IMR-90 (cell line): ENCODE data around the gene AUTS2. TPM values are rescaled to one million over a fixed set of nuclear protein-coding genes. Genes with fewer than 3 reads are reported as not detected.

Experiments used
- ATAC-seq: fragments of 200-7000 bp; cut with Tn5 transposase; 2 replicates; pipeline ENCODE4 v1.9.1; 2020; ENCODE audit warnings: low read depth, mild to moderate bottlenecking, moderate library complexity
- BruUV-seq: library from RNA; stranded (reverse); fragments of 400-500 nt; replicated peaks from 2 replicates; lab custom pipeline; 2021; lab: Mats Ljungman, UMichigan
- CTCF ChIA-PET: fragments of 300-600 bp; formaldehyde crosslinking; extraction: SDS; loops from one replicate; lab custom pipeline; 2021; ENCODE audit warnings: antibody characterized with exemption; lab: Yijun Ruan, JAX
- POLR2A ChIA-PET: fragments of 300-600 bp; sonication (Branson Sonifier 250); formaldehyde crosslinking; loops from one replicate; lab custom pipeline; 2022; ENCODE audit warnings: antibody characterized with exemption; ENCODE audit not compliant: unreplicated experiment; lab: Charles Lee
- DNase-seq: peaks from one replicate; pipeline ENCODE4 v3.0.0; 2013
- H2AFZ ChIP-seq: replicated peaks from 2 replicates; pipeline ENCODE3; 2013; ENCODE audit warnings: low read length, mild to moderate bottlenecking; ENCODE audit not compliant: poor library complexity
- H2AK5ac ChIP-seq: 2 replicates; pipeline ENCODE4 v1.6.1; 2013; ENCODE audit warnings: low read depth, low read length, inconsistent platforms
- H2AK9ac ChIP-seq: replicated peaks from 2 replicates; pipeline ENCODE3; 2013; ENCODE audit warnings: mild to moderate bottlenecking, low read depth, low read length, moderate library complexity; ENCODE audit not compliant: poor library complexity
- H2BK120ac ChIP-seq: 2 replicates; pipeline ENCODE4 v1.6.1; 2013; ENCODE audit warnings: low read depth, low read length, inconsistent platforms
- H2BK15ac ChIP-seq: 3 replicates; pipeline ENCODE4 v1.6.1; 2013; ENCODE audit warnings: low read depth, low read length, inconsistent platforms
- H2BK20ac ChIP-seq: 2 replicates; pipeline ENCODE4 v1.6.1; 2013; ENCODE audit warnings: low read depth, mild to moderate bottlenecking, inconsistent platforms, low read length, moderate library complexity
- H2BK5ac ChIP-seq: 2 replicates; pipeline ENCODE4 v1.6.1; 2013; ENCODE audit warnings: mild to moderate bottlenecking, low read depth, low read length, inconsistent platforms; ENCODE audit not compliant: poor library complexity, severe bottlenecking
- H3K14ac ChIP-seq: replicated peaks from 2 replicates; pipeline ENCODE4 v1.6.1; 2013; ENCODE audit warnings: low read depth, low read length, inconsistent platforms
- H3K18ac ChIP-seq: 2 replicates; pipeline ENCODE4 v1.6.1; 2013; ENCODE audit warnings: low read depth, low read length, control low read depth
- H3K23ac ChIP-seq: 2 replicates; pipeline ENCODE4 v1.6.1; 2013; ENCODE audit warnings: low read depth, low read length, inconsistent platforms
- H3K27ac ChIP-seq: 2 replicates; pipeline ENCODE4 v1.5.1; 2013; ENCODE audit warnings: mild to moderate bottlenecking, control low read depth, low read length; ENCODE audit not compliant: insufficient read depth
- H3K27me3 ChIP-seq: 2 replicates; pipeline ENCODE4 v1.6.1; 2013; ENCODE audit warnings: low read length; ENCODE audit not compliant: control insufficient read depth, insufficient read depth
- H3K36me3 ChIP-seq: 2 replicates; pipeline ENCODE4 v1.6.1; 2013; ENCODE audit warnings: low read length, mixed read lengths; ENCODE audit not compliant: control insufficient read depth, insufficient read depth
- H3K4ac ChIP-seq: 2 replicates; pipeline ENCODE4 v1.6.1; 2013; ENCODE audit warnings: low read depth, low read length, inconsistent platforms
- H3K4me1 ChIP-seq: 2 replicates; pipeline ENCODE4 v1.6.1; 2013; ENCODE audit warnings: low read length, mixed read lengths; ENCODE audit not compliant: control insufficient read depth, insufficient read depth
- H3K4me2 ChIP-seq: 2 replicates; pipeline ENCODE4 v1.6.1; 2013; ENCODE audit warnings: low read depth, mild to moderate bottlenecking, control low read depth, low read length, moderate library complexity
- H3K4me3 ChIP-seq: 2 replicates; pipeline ENCODE4 v1.5.1; 2013; ENCODE audit warnings: low read depth, mild to moderate bottlenecking, control low read depth, low read length, moderate library complexity; ENCODE audit not compliant: insufficient read depth
- H3K56ac ChIP-seq: 2 replicates; pipeline ENCODE4 v1.6.1; 2013; ENCODE audit warnings: low read length, inconsistent platforms; ENCODE audit not compliant: insufficient read depth; ENCODE audit errors: extremely low read depth
- H3K79me1 ChIP-seq, 2 experiments: 2 replicates each; pipeline ENCODE4 v1.6.1; 2013; ENCODE audit warnings: low read length in 2 of 2, inconsistent platforms in 1 of 2, low read depth in 1 of 2
- H3K9ac ChIP-seq: 2 replicates; pipeline ENCODE4 v1.6.1; 2013; ENCODE audit warnings: low read depth, low read length, control low read depth
- H3K9me1 ChIP-seq: 2 replicates; pipeline ENCODE4 v1.6.1; 2013; ENCODE audit warnings: low read length, inconsistent platforms; ENCODE audit not compliant: insufficient read depth
- H3K9me3 ChIP-seq: 2 replicates; pipeline ENCODE4 v1.6.1; 2013; ENCODE audit warnings: low read length; ENCODE audit not compliant: control insufficient read depth, insufficient read depth
- H4K20me1 ChIP-seq: 2 replicates; pipeline ENCODE4 v1.6.1; 2013; ENCODE audit warnings: low read length, inconsistent platforms; ENCODE audit not compliant: insufficient read depth
- H4K5ac ChIP-seq: 2 replicates; pipeline ENCODE4 v1.6.1; 2013; ENCODE audit warnings: mild to moderate bottlenecking, low read depth, low read length, control low read depth
- H4K8ac ChIP-seq, 2 experiments: 2 replicates each; pipeline ENCODE4 v1.6.1; 2013; ENCODE audit warnings: low read depth in 2 of 2, low read length in 2 of 2, control low read depth in 1 of 2, inconsistent platforms in 1 of 2
- H4K91ac ChIP-seq: 2 replicates; pipeline ENCODE4 v1.6.1; 2013; ENCODE audit warnings: low read depth, low read length, inconsistent platforms; ENCODE audit not compliant: insufficient read depth
- BHLHE40 ChIP-seq: fragments of 150-350 bp; IDR thresholded peaks from 2 replicates; pipeline ENCODE4 v1.6.1; 2016; ENCODE audit warnings: mild to moderate bottlenecking, low read depth, low read length
- CEBPB ChIP-seq: IDR thresholded peaks from 2 replicates; pipeline ENCODE4 v1.6.1; 2012; ENCODE audit warnings: low read depth, low read length, improper control_type of control experiment
- CHD1 ChIP-seq: IDR thresholded peaks from 2 replicates; pipeline ENCODE4 v1.6.1; 2012; ENCODE audit warnings: low read depth, low read length, improper control_type of control experiment
- CTCF ChIP-seq: conservative IDR thresholded peaks from 2 replicates; pipeline ENCODE4 v1.5.1; 2012; ENCODE audit warnings: mild to moderate bottlenecking, low read depth, low read length, improper control_type of control experiment
- ELK1 ChIP-seq: fragments of 150-350 bp; IDR thresholded peaks from 2 replicates; pipeline ENCODE4 v1.6.1; 2016; ENCODE audit warnings: low read depth, mild to moderate bottlenecking, low read length, moderate library complexity, borderline replicate concordance
- FOS ChIP-seq: fragments of 150-350 bp; IDR thresholded peaks from 2 replicates; pipeline ENCODE4 v1.6.1; 2016; ENCODE audit warnings: low read depth, low read length
- MAFK ChIP-seq: IDR thresholded peaks from 2 replicates; pipeline ENCODE4 v1.6.1; 2012; ENCODE audit warnings: low read depth, low read length, improper control_type of control experiment
- MAZ ChIP-seq: IDR thresholded peaks from 2 replicates; pipeline ENCODE4 v1.6.1; 2012; ENCODE audit warnings: low read depth, mild to moderate bottlenecking, low read length, improper control_type of control experiment, moderate library complexity, borderline replicate concordance
- MXI1 ChIP-seq: IDR thresholded peaks from 2 replicates; pipeline ENCODE4 v1.6.1; 2012; ENCODE audit warnings: low read depth, mild to moderate bottlenecking, low read length, moderate library complexity, borderline replicate concordance
- NFE2L2 ChIP-seq: fragments of 150-350 bp; IDR thresholded peaks from 2 replicates; pipeline ENCODE4 v1.6.1; 2016; ENCODE audit warnings: low read depth, mild to moderate bottlenecking, low read length
- POLR2A ChIP-seq: IDR thresholded peaks from 2 replicates; pipeline ENCODE4 v1.6.1; 2012; ENCODE audit warnings: mild to moderate bottlenecking, low read depth, low read length
- RAD21 ChIP-seq: IDR thresholded peaks from 2 replicates; pipeline ENCODE4 v1.6.1; 2012; ENCODE audit warnings: low read length, improper control_type of control experiment
- RCOR1 ChIP-seq: IDR thresholded peaks from 2 replicates; pipeline ENCODE4 v1.6.1; 2012; ENCODE audit warnings: mild to moderate bottlenecking, low read length, improper control_type of control experiment; ENCODE audit not compliant: insufficient replicate concordance
- RFX5 ChIP-seq: IDR thresholded peaks from 2 replicates; pipeline ENCODE4 v1.8.0; 2012; ENCODE audit warnings: low read depth, mild to moderate bottlenecking, low read length, moderate library complexity
- SMC3 ChIP-seq: fragments of 150-350 bp; IDR thresholded peaks from 2 replicates; pipeline ENCODE4 v1.6.1; 2016; ENCODE audit warnings: low read depth, mild to moderate bottlenecking, antibody characterized with exemption, low read length, moderate library complexity
- USF2 ChIP-seq: fragments of 150-350 bp; IDR thresholded peaks from 2 replicates; pipeline ENCODE4 v1.6.1; 2017; ENCODE audit warnings: mild to moderate bottlenecking, antibody characterized with exemption, low read length, low read depth
- WGBS, 2 experiments: methylation state at CpG; one replicate each; pipeline versions ENCODE4 v1.1.5 to v1.1.7; 2013; ENCODE audit warnings: missing lambda C conversion rate in 2 of 2; ENCODE audit not compliant: insufficient read length in 1 of 2; ENCODE audit errors: extremely low coverage in 2 of 2; 5-methylcytosine and 5-hydroxymethylcytosine counted together
- dilution Hi-C: fragments of 300-500 bp; cut with HindIII; formaldehyde crosslinking; loops from one replicate; pipeline ENCODE4 v1.14.3; 2018; ENCODE audit warnings: low sequenced_read_pairs; ENCODE audit not compliant: unreplicated experiment
- in situ Hi-C: fragments of 300-500 bp; cut with MboI; formaldehyde crosslinking; loops from 3 replicates; pipeline ENCODE4 v1.14.3; 2019; ENCODE audit warnings: low sequenced_read_pairs, inconsistent platforms, mixed read lengths
- intact Hi-C: fragments of 100-400 bp; cut with micrococcal nuclease; formaldehyde crosslinking; loops from 2 replicates; pipeline ENCODE4 v1.10.0; 2022
- polyA plus RNA-seq, 3 experiments: library from polyadenylated mRNA; depleted of rRNA; stranded (reverse); fragments of >200 nt; gene quantifications; 2 replicates each; pipeline ENCODE4 v1.2.3, GENCODE V29; 2012; ENCODE audit warnings: low replicate concordance in 1 of 3
- total RNA-seq: library from RNA; depleted of rRNA; stranded (reverse); fragments of >200 nt; gene quantifications from 2 replicates; pipeline ENCODE4 v1.2.3, GENCODE V29; 2012

The AUTS2 gene
- total and polyA plus RNA-seq, 2 of the 4 experiments (the other 2 are of a cell fraction), result 0.90 to 3.0 TPM

- ChIA-PET POLR2A (no interaction called here), CTCF (no interaction called here)
- Histone ChIP-seq H3K9me1 (no peaks in the 10 kb centered on the region), H2AK9ac (no peak overlapping the region), H3K4ac (no peak overlapping the region), H3K14ac (no peak overlapping the region), H3K27ac (no peak overlapping the region), H3K9me3 (peaks cover 4% of the 10 kb centered on the region; the same call in 1 of the 2 replicates), H3K4me2 (no peak overlapping the region), H3K23ac (no peak overlapping the region), H3K27me3 (no peaks in the 10 kb centered on the region), H3K79me1 (no peaks in the 10 kb centered on the region), H3K36me3 (no peaks in the 10 kb centered on the region), H3K9ac (no peak overlapping the region), H3K4me3 (no peak overlapping the region), H4K91ac (no peak overlapping the region), H3K56ac (no peak overlapping the region), H2AFZ (no peak overlapping the region), H4K20me1 (no peaks in the 10 kb centered on the region), H2AK5ac (no peak overlapping the region), H3K4me1 (no peaks in the 10 kb centered on the region), H3K18ac (no peak overlapping the region), H4K5ac (no peak overlapping the region), H4K8ac (no peak overlapping the region), H2BK20ac (no peak overlapping the region), H2BK5ac (no peak overlapping the region), H2BK120ac (no peak overlapping the region), H2BK15ac (no peak overlapping the region)
- no peak for ATAC-seq
- no peak for DNase-seq
- no TSS peak for BruUV-seq
- WGBS, 2 experiments, result no CpG with 5 or more reads among the region's 1 CpG
- TF ChIP-seq CTCF (no peak), CEBPB (no peak), POLR2A (no peak), BHLHE40 (no peak), RCOR1 (no peak), MXI1 (no peak), NFE2L2 (no peak), RAD21 (no peak), CHD1 (no peak), RFX5 (no peak), MAFK (no peak), FOS (no peak), ELK1 (no peak), SMC3 (no peak), USF2 (no peak), MAZ (no peak)
- in situ Hi-C loops, result loop anchor here (25.0 kb wide), 1 partner anchor 901 kb away; no protein-coding TSS in a partner anchor
- dilution Hi-C loops, result no loop called here
- intact Hi-C loops, result loop anchor here (10.0 kb wide), 1 partner anchor 1429 kb away; no protein-coding TSS in a partner anchor
Observed at GRCh38 chr7:70836279-70836678, 1238.0 kb downstream of the AUTS2 start.
